HepG2 (cell line): ENCODE data around the gene BLOC1S2. TPM values are rescaled to one million over a fixed set of nuclear protein-coding genes. Genes with fewer than 3 reads are reported as not detected.

Experiments used
- AKNA ChIP-seq: sonication (generic); formaldehyde crosslinking; IDR thresholded peaks from 2 replicates; pipeline ENCODE4 v1.4.0; 2020; ENCODE audit warnings: missing genetic modification reagents, borderline replicate concordance
- ATF4 ChIP-seq, 2 experiments: fragments of 450-650 bp in 1 of 2; sonication (generic) in 1 of 2; formaldehyde crosslinking; IDR thresholded peaks; 2 replicates each; pipeline versions ENCODE4 v1.5.0 to v1.8.0; 2020 to 2022; ENCODE audit warnings: mild to moderate bottlenecking in 1 of 2, missing genetic modification reagents in 1 of 2
- PHF20 ChIP-seq: sonication (generic); formaldehyde crosslinking; IDR thresholded peaks from 2 replicates; pipeline ENCODE4 v1.5.0; 2020; ENCODE audit warnings: mild to moderate bottlenecking, missing genetic modification reagents
- SAFB2 ChIP-seq: sonication (generic); formaldehyde crosslinking; IDR thresholded peaks from 2 replicates; pipeline ENCODE4 v1.5.1; 2020; ENCODE audit warnings: missing genetic modification reagents, low read depth, mild to moderate bottlenecking, borderline replicate concordance
- SNAPC4 ChIP-seq: sonication (generic); formaldehyde crosslinking; IDR thresholded peaks from 2 replicates; pipeline ENCODE4 v1.4.0; 2020; ENCODE audit warnings: mild to moderate bottlenecking, missing genetic modification reagents
- THAP8 ChIP-seq: sonication (generic); formaldehyde crosslinking; IDR thresholded peaks from 2 replicates; pipeline ENCODE4 v1.5.1; 2020; ENCODE audit warnings: missing genetic modification reagents, mild to moderate bottlenecking, borderline replicate concordance
- ZBTB44 ChIP-seq: sonication (generic); formaldehyde crosslinking; IDR thresholded peaks from 2 replicates; pipeline ENCODE4 v1.4.0; 2020; ENCODE audit warnings: missing genetic modification reagents
- ZGPAT ChIP-seq: IDR thresholded peaks from 2 replicates; pipeline ENCODE4 v1.6.1; 2016; ENCODE audit warnings: mild to moderate bottlenecking
- ZNF850 ChIP-seq: sonication (generic); formaldehyde crosslinking; conservative IDR thresholded peaks from 2 replicates; pipeline ENCODE4 v1.9.0; 2021; ENCODE audit warnings: mild to moderate bottlenecking, missing genetic modification reagents
- ZSCAN9 ChIP-seq: IDR thresholded peaks from 2 replicates; pipeline ENCODE4 v1.6.1; 2016; ENCODE audit warnings: borderline replicate concordance
- polyA plus RNA-seq, 8 experiments: library from polyadenylated mRNA; depleted of rRNA in 3 of 8; stranded (reverse) in 7 of 8; unstranded in 1 of 8; fragments of >200 nt; fragmentation: Illumina TruSeq in 4 of 8; extraction: Trizol in 4 of 8; gene quantifications; 2 replicates each; pipeline versions ENCODE4 v1.2.1 to v1.2.3, GENCODE V29; 2011 to 2016; ENCODE audit warnings: low read depth in 4 of 8, missing spikeins in 1 of 8, mixed read lengths in 1 of 8; ENCODE audit not compliant: insufficient read depth in 1 of 8
- total RNA-seq, 5 experiments: library from RNA; depleted of rRNA; stranded (reverse); fragments of >200 nt; fragmentation: Illumina TruSeq; extraction: Trizol; gene quantifications; 2 replicates each; pipeline ENCODE4 v1.2.3, GENCODE V29; 2016; ENCODE audit warnings: low read depth in 1 of 5

The BLOC1S2 gene
- total and polyA plus RNA-seq, 2 of the 13 experiments (the other 11 are each of a cell fraction or from before 2014, with no cell fraction given): 22.3 to 64.4 TPM

DNA sequence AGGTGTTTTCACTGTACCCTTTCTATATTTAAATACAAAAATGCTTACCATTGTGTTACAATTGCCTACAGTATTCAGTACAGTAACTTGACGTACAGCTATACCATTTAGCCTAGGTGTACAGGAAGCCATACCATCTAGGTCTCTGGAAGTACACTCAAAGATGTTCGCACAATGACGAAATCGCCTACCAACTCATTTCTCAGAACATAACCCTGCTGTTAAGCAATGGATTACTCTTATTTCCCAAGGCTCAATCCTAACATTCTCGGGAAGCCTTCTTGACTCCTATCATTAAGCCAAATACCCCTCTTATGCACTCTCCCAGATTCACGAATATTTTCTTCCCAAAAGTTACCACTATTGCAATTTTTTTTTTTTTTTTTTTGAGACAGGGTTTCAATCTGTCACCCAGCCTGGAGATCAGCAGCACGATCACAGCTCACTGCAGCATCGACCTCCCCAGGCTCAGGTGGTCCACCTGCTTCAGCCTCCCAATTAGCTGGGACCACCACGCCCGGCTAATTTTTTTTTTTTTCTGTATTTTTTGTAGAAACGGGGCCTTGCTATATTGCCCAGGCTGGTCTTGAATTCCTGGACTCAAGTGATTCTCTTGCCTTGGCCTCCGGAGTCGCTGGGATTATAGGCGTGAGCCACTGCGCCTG lies 20.5 kb downstream of the BLOC1S2 start (continued):
- TF ChIP-seq SNAPC4 (CRISPR knock-in tag) (no peak), ZNF850 (CRISPR knock-in tag) (no peak), SAFB2 (CRISPR knock-in tag) (no peak), PHF20 (CRISPR knock-in tag) (no peak), ZBTB44 (CRISPR knock-in tag) (no peak), ZGPAT (CRISPR knock-in tag) (no peak), AKNA (no peak), THAP8 (CRISPR knock-in tag) (no peak), ATF4 (CRISPR knock-in tag; IDR thresholded peaks at IDR 0.05) (no peak), ZSCAN9 (CRISPR knock-in tag) (no peak)
- TF ChIP-seq, all 625 proteins: peak for 0
